Measurements from ENCODE around the gene SPEF2.

The SPEF2 gene

GRCh38 chr5:35617435-35618303, at the start of gene SPEF2:
Gene SPEF2 (plus strand): TSS chr5:35617863. CDS start chr5:35617998, 135 bp downstream.
- DNase-seq (ENCODE audit: low read depth), result peak; percentile 91

- no peak for DNase-seq (ENCODE audit: low read depth)
Observed at GRCh38 chr5:35575578-35575977, 42.1 kb upstream of the SPEF2 start.

GRCh38 chr5:35587419-35587818, 30.2 kb upstream of the SPEF2 start:
- DNase-seq (ENCODE audit: low read depth), result no peak

- DNase-seq (ENCODE audit: low read depth), result no peak
Observed at GRCh38 chr5:35593338-35593737, 24.3 kb upstream of the SPEF2 start.

GRCh38 chr5:35598707-35599370, 18.8 kb upstream of the SPEF2 start:
- DNase-seq (ENCODE audit: low read depth), result no peak

- DNase-seq (ENCODE audit: low read depth), result no peak
Observed at GRCh38 chr5:35600591-35600990, 17.1 kb upstream of the SPEF2 start.

- DNase-seq (ENCODE audit: low read depth), result peak; percentile 52
Observed at GRCh38 chr5:35608881-35609779, 8.5 kb upstream of the SPEF2 start.

- DNase-seq (ENCODE audit: low read depth), result no peak
Observed at GRCh38 chr5:35617060-35617434, 616 bp upstream of the SPEF2 start.

- peak; percentile 20 for DNase-seq (ENCODE audit: low read depth)
Observed at GRCh38 chr5:35618304-35618636, 607 bp downstream of the SPEF2 start.

GRCh38 chr5:35618781-35619180, 1.1 kb downstream of the SPEF2 start:
- peak; percentile 5 for DNase-seq (ENCODE audit: low read depth)

- no peak for DNase-seq (ENCODE audit: low read depth)
Observed at GRCh38 chr5:35622974-35623373, 5.3 kb downstream of the SPEF2 start.

GRCh38 chr5:35623991-35624390, 6.3 kb downstream of the SPEF2 start:
- no peak for DNase-seq (ENCODE audit: low read depth)

GRCh38 chr5:35626108-35626507, 8.4 kb downstream of the SPEF2 start:
- DNase-seq (ENCODE audit: low read depth), result peak; percentile 67

- DNase-seq (ENCODE audit: low read depth), result no peak
Observed at GRCh38 chr5:35626553-35626952, 8.9 kb downstream of the SPEF2 start.

- DNase-seq (ENCODE audit: low read depth), result no peak
Observed at GRCh38 chr5:35634326-35634725, 16.7 kb downstream of the SPEF2 start.

- no peak for DNase-seq (ENCODE audit: low read depth)
Observed at GRCh38 chr5:35640623-35641022, 23.0 kb downstream of the SPEF2 start.

- DNase-seq (ENCODE audit: low read depth), result no peak
Observed at GRCh38 chr5:35644543-35644942, 26.9 kb downstream of the SPEF2 start.

- DNase-seq (ENCODE audit: low read depth), result no peak
Observed at GRCh38 chr5:35647128-35647527, 29.5 kb downstream of the SPEF2 start.

GRCh38 chr5:35647712-35648111, 30.0 kb downstream of the SPEF2 start:
- no peak for DNase-seq (ENCODE audit: low read depth)

- DNase-seq (ENCODE audit: low read depth), result peak; percentile 67
Observed at GRCh38 chr5:35651002-35651756, 33.5 kb downstream of the SPEF2 start.

GRCh38 chr5:35656721-35657120, 39.1 kb downstream of the SPEF2 start:
- DNase-seq (ENCODE audit: low read depth), result peak; percentile 78

- DNase-seq (ENCODE audit: low read depth), result no peak
Observed at GRCh38 chr5:35657877-35658276, 40.2 kb downstream of the SPEF2 start.

Data from EH (cell line).